HG02981 (cell line): ENCODE data around the gene SLC13A1.
"Not testable (repeated sequence)": the region's sequence is repeated elsewhere in the genome, so short reads cannot be mapped to it uniquely, and the experiment has no call there.

ENCODE experiments used
- ATAC-seq: cut with Tn5 transposase; IDR thresholded peaks from one replicate; pipeline ENCODE4 v1.9.1; 2021; ENCODE audit warnings: mild to moderate bottlenecking, moderate library complexity; ENCODE audit not compliant: unreplicated experiment

Gene SLC13A1

DNA sequence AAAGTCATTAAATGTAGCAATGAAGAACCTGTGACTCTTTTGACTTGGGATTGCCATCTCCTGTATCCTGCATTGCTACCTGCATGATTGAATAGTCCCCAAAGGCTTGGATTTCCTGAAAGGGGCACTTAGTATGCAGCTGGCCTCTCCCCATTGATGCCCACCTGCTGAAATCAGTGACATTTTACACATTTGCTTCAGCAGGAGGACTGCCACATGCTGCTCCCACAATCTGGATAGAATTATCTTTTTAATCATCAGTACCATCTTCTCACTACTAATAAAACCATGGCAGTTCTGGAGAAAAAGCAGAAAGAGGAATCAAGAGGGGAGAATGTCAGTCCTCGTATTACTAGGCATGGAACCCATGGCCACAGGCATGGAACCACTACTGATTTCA is 67.8 kb downstream of the SLC13A1 start:
- ATAC-seq = no peak

- no peak for ATAC-seq
Measured at GRCh38 chr7:123131556-123131955, 68.2 kb downstream of the SLC13A1 start.

DNA sequence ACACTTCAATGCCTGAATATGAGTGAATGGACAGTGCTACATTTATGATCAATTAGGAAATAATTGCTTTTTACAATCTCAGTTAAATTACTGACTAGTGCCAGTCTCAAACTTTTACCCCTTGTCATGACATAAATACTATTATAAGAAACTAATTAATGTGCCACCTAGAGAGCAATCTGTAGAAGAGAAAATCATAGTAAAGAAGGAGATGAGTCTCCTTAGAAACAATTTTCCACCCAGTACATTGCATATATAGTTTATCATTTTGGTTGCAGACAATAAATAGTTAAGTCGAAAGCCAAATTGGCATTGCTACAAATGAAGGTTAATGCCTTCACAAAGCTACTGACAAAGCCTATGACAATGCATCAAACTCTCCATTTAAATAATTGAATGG is 68.6 kb downstream of the SLC13A1 start:
- no peak for ATAC-seq

DNA sequence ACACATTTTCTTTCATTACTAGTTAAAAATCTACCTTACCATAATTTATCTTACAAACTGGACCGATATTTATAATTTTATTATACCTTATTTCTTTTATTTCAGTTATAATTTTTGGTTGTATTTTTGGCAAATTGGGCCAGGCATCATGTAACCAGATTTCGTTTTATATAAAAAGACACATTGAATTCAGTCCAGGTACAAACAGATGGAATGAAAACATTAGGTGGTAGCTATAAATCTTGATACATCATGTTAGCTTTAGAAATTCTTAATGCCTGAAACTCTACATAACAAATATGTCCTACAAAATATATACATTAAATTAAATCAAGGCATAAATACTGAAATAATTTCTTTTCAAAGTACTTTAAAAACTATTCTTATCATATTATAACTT is 73.1 kb downstream of the SLC13A1 start:
- no peak for ATAC-seq

GRCh38 chr7:123126171-123126570 is 73.6 kb downstream of the SLC13A1 start:
- ATAC-seq = no peak

- ATAC-seq = no peak
Measured at GRCh38 chr7:123125231-123125630, 74.5 kb downstream of the SLC13A1 start.

- ATAC-seq = no peak
Measured at GRCh38 chr7:123122916-123123315, 76.9 kb downstream of the SLC13A1 start.

GRCh38 chr7:123120286-123120685 is 79.5 kb downstream of the SLC13A1 start:
- no peak for ATAC-seq

DNA sequence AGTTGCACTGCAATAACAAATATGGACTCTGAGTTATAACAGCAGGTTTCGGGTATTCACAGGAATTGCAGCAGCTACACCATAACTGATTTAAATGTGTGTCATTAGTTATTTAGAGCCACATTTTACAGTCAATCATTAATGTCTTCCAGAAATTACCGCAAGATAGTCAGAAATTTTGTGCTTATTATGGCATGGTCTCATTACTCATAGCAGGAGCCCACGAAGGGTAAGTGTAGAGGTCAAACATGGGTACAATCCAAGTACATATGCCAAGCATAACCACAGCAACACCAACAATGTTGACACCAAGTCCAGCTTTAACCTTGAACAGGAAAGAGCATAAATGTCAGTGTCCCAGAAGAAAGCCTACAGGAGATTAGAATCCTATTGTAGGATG is 84.4 kb downstream of the SLC13A1 start:
- no peak for ATAC-seq

DNA sequence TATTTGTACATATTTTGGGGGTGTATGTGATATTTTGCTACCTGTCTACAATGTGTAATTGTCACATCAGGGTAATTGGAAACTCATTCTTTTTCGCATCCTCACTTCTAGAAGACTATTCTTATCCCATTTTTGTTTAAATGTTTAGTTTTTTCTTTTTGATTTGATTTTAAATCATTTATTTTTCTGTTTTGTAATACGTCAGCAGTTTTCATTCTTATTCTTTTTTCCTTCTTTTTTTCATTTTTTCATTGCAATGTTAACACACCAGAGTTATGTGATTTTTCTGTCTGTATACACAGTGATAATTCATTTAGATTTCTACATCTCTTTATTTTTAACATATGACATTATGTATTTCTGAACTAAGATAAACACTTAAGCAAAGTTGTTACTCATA is 85.5 kb downstream of the SLC13A1 start:
- ATAC-seq = no peak

DNA sequence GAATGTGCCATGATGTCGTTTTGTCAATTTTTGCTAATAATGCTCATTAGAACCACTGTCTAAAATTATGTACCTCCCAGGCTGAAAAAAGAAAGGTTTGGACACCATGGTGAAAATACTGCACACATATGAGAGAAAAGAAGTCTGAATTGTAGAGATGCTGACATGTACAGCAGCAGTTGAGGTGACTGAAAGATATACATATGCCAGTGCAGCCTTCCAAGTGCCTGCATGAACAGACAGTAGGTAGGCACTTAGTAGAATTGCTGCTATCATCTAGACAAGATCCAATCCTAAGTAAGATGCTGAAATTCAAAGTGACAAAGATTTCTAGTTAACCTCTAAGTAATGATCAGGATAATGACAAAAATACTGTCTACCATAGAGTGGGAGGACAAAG is 86.9 kb downstream of the SLC13A1 start:
- ATAC-seq = no peak

GRCh38 chr7:123099712-123100111 is 100.1 kb downstream of the SLC13A1 start:
- no peak for ATAC-seq

DNA sequence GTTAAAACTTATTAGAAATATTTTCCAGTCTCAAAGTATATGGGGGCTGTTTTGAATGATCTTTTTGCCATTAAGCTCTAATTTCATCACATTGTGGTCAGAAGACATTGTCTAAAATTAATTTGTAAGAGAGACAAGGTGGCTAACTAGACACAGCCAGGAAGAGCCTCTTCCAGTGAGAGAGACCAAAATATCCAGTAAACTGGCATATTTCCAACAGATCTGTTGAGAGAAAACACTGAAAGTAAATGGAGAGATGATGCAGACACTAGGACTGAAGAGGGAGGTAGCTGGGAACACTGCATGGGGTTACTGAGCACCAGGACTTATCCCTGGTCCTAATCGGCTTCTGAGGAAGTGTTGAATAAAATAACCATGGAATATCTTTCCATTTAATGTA is 102.8 kb downstream of the SLC13A1 start:
- no peak for ATAC-seq

DNA sequence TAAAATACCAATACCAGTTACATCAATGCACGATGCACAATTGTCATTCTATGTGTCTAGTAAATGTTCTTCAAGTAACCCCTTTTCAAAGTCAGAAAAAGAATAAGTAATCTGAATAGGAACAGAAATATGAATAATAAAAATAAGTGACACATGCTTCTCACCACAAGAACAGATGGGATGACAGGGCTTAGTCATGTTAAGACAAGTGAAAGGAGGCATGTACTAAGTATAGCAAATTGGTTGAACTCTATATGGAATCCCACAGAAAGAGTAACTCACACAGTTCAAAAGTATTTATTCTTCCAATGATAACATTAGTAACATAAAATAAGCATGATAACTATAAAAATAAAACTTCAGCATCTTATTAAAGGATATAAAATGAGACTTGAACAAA is 103.3 kb downstream of the SLC13A1 start:
- ATAC-seq = no peak

- no peak for ATAC-seq
Measured at GRCh38 chr7:123090456-123090855, 109.3 kb downstream of the SLC13A1 start.

- not testable (repeated sequence) for ATAC-seq
Measured at GRCh38 chr7:123086910-123087309, 112.9 kb downstream of the SLC13A1 start.

DNA sequence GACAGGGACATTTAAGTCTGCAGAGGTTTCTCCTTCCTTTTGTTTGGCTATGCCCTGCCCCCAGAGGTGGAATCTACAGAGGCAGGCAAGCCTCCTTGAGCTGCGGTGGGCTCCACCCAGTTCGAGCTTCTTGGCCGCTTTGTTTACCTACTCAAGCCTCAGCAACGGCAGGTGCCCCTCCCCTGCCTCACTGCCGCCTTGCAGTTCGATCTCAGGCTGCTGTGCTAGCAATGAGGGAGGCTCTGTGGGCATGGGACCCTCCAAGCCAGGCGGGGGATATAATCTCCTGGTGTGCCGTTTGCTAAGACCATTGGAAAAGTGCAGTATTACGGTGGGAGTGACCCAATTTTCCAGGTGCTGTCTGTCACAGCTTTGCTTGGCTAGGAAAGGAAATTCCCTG is 114.9 kb downstream of the SLC13A1 start:
- ATAC-seq = not testable (repeated sequence)

- no peak for ATAC-seq
Measured at GRCh38 chr7:123079021-123079420, 120.7 kb downstream of the SLC13A1 start.

DNA sequence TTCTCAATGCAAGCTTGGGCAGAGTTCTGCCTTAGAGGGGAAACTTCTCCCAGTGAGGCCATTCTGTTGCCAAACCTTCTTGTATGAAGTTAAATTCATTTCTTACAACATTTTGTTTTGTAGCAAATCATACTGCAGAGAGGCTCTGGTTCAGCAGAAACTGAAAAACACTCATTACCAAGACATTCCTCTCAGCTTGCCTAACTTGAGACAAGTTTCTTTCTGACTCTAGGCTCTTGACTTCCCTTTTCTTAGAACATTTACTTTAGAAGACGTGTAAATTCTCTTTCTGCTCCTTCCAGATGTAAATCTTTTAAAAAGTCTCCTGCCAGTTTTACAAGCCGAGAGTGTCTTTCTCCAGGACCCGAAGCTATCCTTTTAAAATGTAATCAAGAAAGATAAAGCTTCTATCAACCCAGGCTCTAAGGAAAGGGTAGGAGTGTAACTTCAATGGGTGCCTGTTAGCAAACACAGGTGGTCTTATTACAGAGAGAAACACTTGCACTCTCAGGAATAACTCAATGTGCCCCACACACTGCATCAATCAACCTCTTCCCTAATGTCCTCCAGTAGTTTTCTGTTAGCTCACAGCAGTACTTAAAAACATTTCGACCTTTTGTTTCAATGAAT is 123.8 kb downstream of the SLC13A1 start:
- ATAC-seq = no peak

- no peak for ATAC-seq
Measured at GRCh38 chr7:123070702-123071286, 129.0 kb downstream of the SLC13A1 start.

GRCh38 chr7:123067814-123068213 is 132.0 kb downstream of the SLC13A1 start:
- ATAC-seq = no peak
